Parathyroid adenoma (tissue), 2 donors: ENCODE measurements around the gene FOXO3.
"Not testable (repeated sequence)": the region's sequence is repeated elsewhere in the genome, so short reads cannot be mapped to it uniquely, and the experiment has no call there.

Experiments used
- H2AFZ ChIP-seq: fragments of 300-600 bp; sonication (generic); one replicate; pipeline ENCODE4 v1.7.0; 2017; ENCODE audit warnings: antibody characterized with exemption, mild to moderate bottlenecking
- H3K27ac ChIP-seq: fragments of 300-600 bp; sonication (generic); one replicate; pipeline ENCODE4 v1.7.0; 2017
- H3K27me3 ChIP-seq: fragments of 300-600 bp; sonication (generic); one replicate; pipeline ENCODE4 v1.7.0; 2017; ENCODE audit warnings: low read length; ENCODE audit not compliant: control insufficient read depth, insufficient read depth
- H3K36me3 ChIP-seq: fragments of 300-600 bp; sonication (generic); one replicate; pipeline ENCODE4 v1.7.0; 2017; ENCODE audit warnings: low read length; ENCODE audit not compliant: control insufficient read depth, insufficient read depth
- H3K4me1 ChIP-seq: fragments of 300-600 bp; sonication (generic); one replicate; pipeline ENCODE4 v1.7.0; 2017; ENCODE audit warnings: control low read depth
- H3K4me2 ChIP-seq: fragments of 300-600 bp; sonication (generic); one replicate; pipeline ENCODE4 v1.7.0; 2017; ENCODE audit warnings: low read length
- H3K4me3 ChIP-seq: fragments of 300-600 bp; sonication (generic); one replicate; pipeline ENCODE4 v1.7.0; 2017; ENCODE audit warnings: low read depth, low read length
- H3K79me2 ChIP-seq: fragments of 300-600 bp; sonication (generic); one replicate; pipeline ENCODE4 v1.7.0; 2017; ENCODE audit warnings: control low read depth
- H3K9ac ChIP-seq: fragments of 300-600 bp; sonication (generic); one replicate; pipeline ENCODE4 v1.7.0; 2017; ENCODE audit warnings: mild to moderate bottlenecking
- H3K9me3 ChIP-seq: fragments of 300-600 bp; sonication (generic); one replicate; pipeline ENCODE4 v1.7.0; 2017; ENCODE audit warnings: low read length; ENCODE audit not compliant: control insufficient read depth
- CTCF ChIP-seq: fragments of 300-600 bp; sonication (generic); IDR thresholded peaks from one replicate; pipeline ENCODE4 v1.7.0; 2017; ENCODE audit warnings: antibody characterized with exemption, mild to moderate bottlenecking
- donor health status: primary hyperparathyroidism.

The FOXO3 gene

GRCh38 chr6:108557494-108558371, 3.0 kb upstream of the FOXO3 start:
- Histone ChIP-seq H3K27ac (peak overlapping the region; percentile 100), H3K4me2 (peak overlapping the region; percentile 95), H3K9me3 (no peaks in the 10 kb centered on the region), H3K27me3 (no peaks in the 10 kb centered on the region), H3K79me2 (peaks cover 13% of the 10 kb centered on the region), H3K9ac (peak overlapping the region; percentile 73), H3K4me3 (peak overlapping the region; percentile 75), H3K36me3 (no peaks in the 10 kb centered on the region), H2AFZ (peak overlapping the region; percentile 89), H3K4me1 (peaks cover 3% of the 10 kb centered on the region)
- no peak for TF ChIP-seq CTCF

- Histone ChIP-seq H3K4me3 (peak overlapping the region; percentile 75), H3K4me1 (peaks cover 8% of the 10 kb centered on the region), H3K36me3 (no peaks in the 10 kb centered on the region), H3K9ac (peak overlapping the region; percentile 73), H2AFZ (peak overlapping the region; percentile 90), H3K79me2 (peaks cover 19% of the 10 kb centered on the region), H3K4me2 (peak overlapping the region; percentile 98), H3K27me3 (no peaks in the 10 kb centered on the region), H3K27ac (peak overlapping the region; percentile 100), H3K9me3 (no peaks in the 10 kb centered on the region)
- TF ChIP-seq CTCF, result no peak
These were observed 2.2 kb upstream of the FOXO3 start for GRCh38 chr6:108558372-108559096.

GRCh38 chr6:108559097-108559883, 1.4 kb upstream of the FOXO3 start:
- Histone ChIP-seq H3K9ac (peak overlapping the region; percentile 98), H3K4me2 (peak overlapping the region; percentile 98), H3K9me3 (no peaks in the 10 kb centered on the region), H3K79me2 (peaks cover 22% of the 10 kb centered on the region), H3K27me3 (no peaks in the 10 kb centered on the region), H3K36me3 (no peaks in the 10 kb centered on the region), H3K4me3 (peak overlapping the region; percentile 97), H3K27ac (peak overlapping the region; percentile 100), H3K4me1 (peaks cover 10% of the 10 kb centered on the region), H2AFZ (peak overlapping the region; percentile 95)
- no peak for TF ChIP-seq CTCF

- H3K4me1 ChIP-seq, result peaks cover 17% of the 10 kb centered on the region
These were observed 744 bp upstream of the FOXO3 start for GRCh38 chr6:108559884-108560462.

GRCh38 chr6:108561309-108561647, 561 bp downstream of the FOXO3 start:
- H3K9ac ChIP-seq, H3K36me3 ChIP-seq, H2AFZ ChIP-seq, H3K27me3 ChIP-seq, H3K9me3 ChIP-seq: not testable (repeated sequence)
- Histone ChIP-seq H3K27ac (peak overlapping the region; percentile 100), H3K4me2 (peak overlapping the region; percentile 93), H3K4me1 (peaks cover 28% of the 10 kb centered on the region), H3K4me3 (peak overlapping the region; percentile 97), H3K79me2 (peaks cover 24% of the 10 kb centered on the region)

More at GRCh38 chr6:108559884-108560462, 744 bp upstream of the FOXO3 start:
- Histone ChIP-seq H2AFZ (peak overlapping the region; percentile 95), H3K4me2 (peak overlapping the region; percentile 93), H3K4me3 (peak overlapping the region; percentile 97), H3K9ac (peak overlapping the region; percentile 98), H3K9me3 (no peaks in the 10 kb centered on the region), H3K27ac (peak overlapping the region; percentile 100), H3K79me2 (peaks cover 24% of the 10 kb centered on the region), H3K36me3 (no peaks in the 10 kb centered on the region), H3K27me3 (no peaks in the 10 kb centered on the region)
- no peak for TF ChIP-seq CTCF
